Activated CD8-positive, alpha-beta memory T cell treated with anti-CD3 and anti-CD28 coated beads for 24 hours (primary cell): ENCODE measurements around the gene GPHN.
"Not testable (repeated sequence)": the region's sequence is repeated elsewhere in the genome, so short reads cannot be mapped to it uniquely, and the experiment has no call there.

Source experiments
- DNase-seq: peaks from one replicate; pipeline ENCODE4 v3.0.0-alpha.2; 2020

Gene GPHN

GRCh38 chr14:66507722-66508546 lies at the start of gene GPHN:
Gene GPHN (plus strand): TSS chr14:66508147.
- DNase-seq, result peak; percentile 92

GRCh38 chr14:66459603-66460002 lies 48.3 kb upstream of the GPHN start:
- no peak for DNase-seq

- no peak for DNase-seq
Measured at GRCh38 chr14:66464261-66464660, 43.7 kb upstream of the GPHN start.

- no peak for DNase-seq
Measured at GRCh38 chr14:66468778-66469367, 39.1 kb upstream of the GPHN start.

- DNase-seq, result no peak
Measured at GRCh38 chr14:66471584-66471983, 36.4 kb upstream of the GPHN start.

- DNase-seq, result no peak
Measured at GRCh38 chr14:66472251-66472650, 35.7 kb upstream of the GPHN start.

- no peak for DNase-seq
Measured at GRCh38 chr14:66473223-66473622, 34.7 kb upstream of the GPHN start.

- DNase-seq, result no peak
Measured at GRCh38 chr14:66476964-66477363, 31.0 kb upstream of the GPHN start.

DNA sequence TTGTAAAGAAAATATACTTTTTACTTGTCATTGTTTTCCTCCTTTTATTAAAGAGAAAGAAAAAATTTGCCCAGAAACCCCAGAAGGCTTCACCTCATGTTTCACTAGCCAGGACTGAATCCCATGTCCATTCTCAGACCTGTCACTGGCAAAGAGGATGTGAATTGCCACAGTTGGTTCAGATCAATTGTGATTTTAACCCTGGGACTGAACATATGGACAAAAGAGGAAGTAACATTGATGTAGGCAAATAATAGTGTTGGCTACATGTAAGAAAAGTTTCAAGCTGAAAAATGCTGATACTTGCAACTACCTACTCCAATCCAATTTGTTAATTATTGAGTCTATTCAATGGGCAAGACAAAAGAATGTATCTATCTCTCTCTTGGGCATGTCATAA lies 30.4 kb upstream of the GPHN start:
- no peak for DNase-seq

- no peak for DNase-seq
Measured at GRCh38 chr14:66482873-66483272, 25.1 kb upstream of the GPHN start.

GRCh38 chr14:66483322-66483721 lies 24.6 kb upstream of the GPHN start:
- no peak for DNase-seq

DNA sequence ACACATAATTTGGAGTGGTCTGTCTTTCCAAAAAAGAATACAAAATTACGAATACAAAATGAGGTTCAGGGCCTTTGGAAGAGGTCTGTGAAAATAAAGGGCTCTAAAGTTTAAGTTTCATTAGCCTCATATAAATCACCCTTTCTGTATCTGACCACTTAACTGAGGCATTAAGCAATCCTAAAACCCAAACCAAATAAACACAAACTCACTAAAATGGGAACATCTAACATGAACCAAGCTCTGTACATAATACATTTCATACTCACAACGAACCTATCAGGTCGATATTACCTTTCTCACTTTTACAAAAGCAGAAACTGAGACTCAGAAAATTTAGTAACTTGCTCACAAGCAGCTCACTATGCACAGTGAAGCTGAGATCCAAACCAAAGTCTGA lies 22.9 kb upstream of the GPHN start:
- DNase-seq, result no peak

GRCh38 chr14:66485910-66486421 lies 22.0 kb upstream of the GPHN start, which contains the start of gene CCDC196:
Gene CCDC196 (plus strand): TSS chr14:66486371. CDS start chr14:66486503, 132 bp downstream.
- DNase-seq, result no peak

DNA sequence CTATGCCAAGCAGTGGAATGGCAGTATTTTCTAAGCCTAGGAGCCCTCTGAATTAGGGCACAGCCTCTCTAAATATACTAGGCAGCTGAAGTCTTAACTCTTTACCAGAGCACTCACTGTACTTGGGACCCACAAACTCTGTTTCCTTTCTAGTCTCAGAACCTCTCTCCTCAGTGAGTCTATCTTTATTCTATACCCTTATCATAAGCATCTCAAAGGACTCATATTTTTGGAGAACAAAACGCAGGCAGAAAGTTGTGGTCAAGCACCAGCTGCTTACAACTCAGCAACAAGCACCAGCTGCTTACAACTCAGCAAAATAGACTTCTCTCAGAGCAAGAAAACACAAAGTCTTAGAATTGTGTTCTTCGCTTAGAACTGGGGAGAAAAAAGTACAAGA lies 20.8 kb upstream of the GPHN start:
- DNase-seq, result no peak

GRCh38 chr14:66490143-66491111 lies 17.5 kb upstream of the GPHN start:
- DNase-seq, result no peak

GRCh38 chr14:66493750-66494149 lies 14.2 kb upstream of the GPHN start:
- no peak for DNase-seq

GRCh38 chr14:66495218-66496098 lies 12.5 kb upstream of the GPHN start:
- DNase-seq, result no peak

- DNase-seq, result no peak
Measured at GRCh38 chr14:66496188-66496807, 11.6 kb upstream of the GPHN start.

DNA sequence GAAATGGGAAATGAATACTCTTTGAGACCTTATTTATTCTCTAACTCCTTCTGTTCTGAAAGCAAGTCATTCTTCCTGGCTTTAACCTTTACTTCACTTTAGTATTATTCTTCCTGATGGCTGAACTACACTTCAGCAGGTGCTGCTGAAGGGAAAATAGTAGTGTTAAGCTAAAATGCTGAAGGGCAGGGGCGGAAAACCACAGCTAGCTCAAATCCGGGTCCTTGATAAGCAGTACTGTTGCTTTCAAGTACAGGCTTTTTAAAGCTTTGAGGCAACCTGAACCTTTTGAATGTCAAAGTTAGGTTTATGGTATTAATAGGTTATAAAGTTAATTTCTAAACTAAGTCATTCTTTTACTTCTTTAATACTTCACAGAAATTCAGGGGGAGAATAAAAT lies 11.0 kb upstream of the GPHN start:
- no peak for DNase-seq

GRCh38 chr14:66498311-66498710 lies 9.6 kb upstream of the GPHN start:
- DNase-seq, result no peak

DNA sequence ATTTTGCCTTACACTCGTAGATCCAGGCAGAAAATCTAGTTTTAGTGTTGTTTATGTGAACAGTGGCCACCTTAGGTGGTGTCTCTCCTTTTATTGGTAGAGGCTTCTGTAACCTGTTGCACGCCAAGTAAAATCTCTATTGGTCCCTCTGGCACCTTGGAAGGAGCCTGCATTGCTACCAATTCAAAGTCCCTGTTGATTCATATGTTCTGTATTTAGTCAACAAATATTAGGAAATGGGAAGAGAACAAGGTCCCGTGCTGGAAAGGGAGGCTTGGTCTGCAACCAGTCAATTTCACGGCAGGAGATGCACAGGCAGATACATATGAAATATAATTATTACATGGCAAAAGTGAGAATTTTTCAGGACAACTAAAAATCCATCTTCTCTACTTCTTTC lies 6.4 kb upstream of the GPHN start:
- no peak for DNase-seq

GRCh38 chr14:66502836-66503235 lies 5.1 kb upstream of the GPHN start:
- DNase-seq, result not testable (repeated sequence)
